K562 (cell line): ENCODE measurements around the gene GCA. TPM values are rescaled to one million over a fixed set of nuclear protein-coding genes. Genes with fewer than 3 reads are reported as not detected.

Experiments used
- ATAC-seq: fragments of 200-7000 bp; cut with Tn5 transposase; 3 replicates; pipeline ENCODE4 v1.9.1; 2020; ENCODE audit warnings: moderate library complexity
- BruUV-seq: library from RNA; stranded (reverse); fragments of 400-500 nt; replicated peaks from 2 replicates; lab custom pipeline; 2021; lab: Mats Ljungman, UMichigan
- CTCF ChIA-PET: fragments of 300-600 bp; formaldehyde crosslinking; extraction: SDS; loops from one replicate; lab custom pipeline; 2021; ENCODE audit warnings: low intra/inter-chr PET ratio; lab: Yijun Ruan, JAX
- POLR2A ChIA-PET: fragments of 300-600, 350-650 bp; sonication (Branson Sonifier 250); formaldehyde crosslinking; extraction: SDS; loops from one replicate; lab custom pipeline; 2021; ENCODE audit warnings: antibody characterized with exemption, inconsistent platforms; lab: Yijun Ruan, JAX
- DNase-seq, 4 experiments: peaks; one replicate each; pipeline versions ENCODE4 v3.0.0 to v3.0.0-alpha.2; 2011 to 2018; ENCODE audit warnings: low spot score in 3 of 4, mixed read lengths in 3 of 4; ENCODE audit errors: extremely low read depth in 1 of 4
- FAIRE-seq: peaks from 2 replicates; lab custom pipeline; 2011; peaks lifted over from hg19 to GRCh38; lab: Jason Lieb, UNC
- H2AFZ ChIP-seq: 2 replicates; pipeline ENCODE4 v1.6.0; 2011; ENCODE audit warnings: low read depth, low read length, control low read depth, inconsistent platforms
- H3K27ac ChIP-seq: fragments of 200-600 bp; 3 replicates; pipeline ENCODE4 v1.8.0; 2011; ENCODE audit warnings: low read depth, mild to moderate bottlenecking, control low read depth, inconsistent platforms, low read length, moderate library complexity, mixed read lengths; ENCODE audit errors: extremely low read depth
- H3K27me3 ChIP-seq, 2 experiments: fragments of 300-600 bp in 1 of 2; 2 replicates in 1 of 2; 3 replicates in 1 of 2; pipeline versions ENCODE4 v1.6.0 to v1.8.0; 2011; ENCODE audit warnings: inconsistent platforms in 2 of 2, low read length in 2 of 2, mild to moderate bottlenecking in 1 of 2, mixed read lengths in 1 of 2, moderate library complexity in 1 of 2; ENCODE audit not compliant: control insufficient read depth in 2 of 2, insufficient read depth in 2 of 2
- H3K36me3 ChIP-seq: fragments of 300-600 bp; 3 replicates; pipeline ENCODE4 v1.8.0; 2011; ENCODE audit warnings: mild to moderate bottlenecking, low read length, inconsistent platforms; ENCODE audit not compliant: control insufficient read depth, insufficient read depth
- H3K4me1 ChIP-seq, 2 experiments: fragments of 200-600 bp in 1 of 2; replicated peaks in 1 of 2; 2 replicates in 1 of 2; 3 replicates in 1 of 2; pipeline versions ENCODE4 v1.5.1 to v1.8.0; 2011; ENCODE audit warnings: inconsistent platforms in 2 of 2, low read length in 2 of 2, mild to moderate bottlenecking in 1 of 2, mixed read lengths in 1 of 2, moderate library complexity in 1 of 2; ENCODE audit not compliant: control insufficient read depth in 2 of 2, insufficient read depth in 2 of 2
- H3K4me2 ChIP-seq: 2 replicates; pipeline ENCODE4 v1.6.1; 2011; ENCODE audit warnings: low read length, control low read depth, inconsistent platforms, mixed read lengths; ENCODE audit not compliant: insufficient read depth
- H3K4me3 ChIP-seq: fragments of 200-600 bp; sonication (generic), shearing (Covaris generic); 2 replicates; pipeline ENCODE4 v1.5.1; 2016; ENCODE audit warnings: control low read depth, inconsistent platforms
- H3K79me2 ChIP-seq: fragments of 200-600 bp; 3 replicates; pipeline ENCODE4 v1.8.0; 2011; ENCODE audit warnings: low read length, inconsistent platforms; ENCODE audit not compliant: control insufficient read depth, insufficient read depth
- H3K9ac ChIP-seq, 2 experiments: 2 replicates each; pipeline versions ENCODE4 v1.6.0 to v1.6.1; 2011; ENCODE audit warnings: low read depth in 2 of 2, low read length in 2 of 2, control low read depth in 1 of 2, inconsistent platforms in 1 of 2, mild to moderate bottlenecking in 1 of 2, mixed read lengths in 1 of 2; ENCODE audit not compliant: insufficient read depth in 1 of 2
- H3K9me1 ChIP-seq: one replicate; pipeline ENCODE4 v1.6.0; 2011; ENCODE audit warnings: inconsistent platforms, mild to moderate bottlenecking, low read length, moderate library complexity; ENCODE audit not compliant: control insufficient read depth, insufficient read depth
- H3K9me3 ChIP-seq: replicated peaks from 2 replicates; pipeline ENCODE4 v1.5.1; 2011; ENCODE audit warnings: low read depth, low read length, inconsistent platforms; ENCODE audit not compliant: control insufficient read depth, insufficient read depth
- H4K20me1 ChIP-seq: replicated peaks from 2 replicates; pipeline ENCODE4 v1.6.1; 2011; ENCODE audit warnings: low read length, inconsistent platforms, mixed read lengths; ENCODE audit not compliant: control insufficient read depth, insufficient read depth
- CAMTA2 ChIP-seq: fragments of 250-450 bp; sonication (Bioruptor Pico); conservative IDR thresholded peaks from 2 replicates; pipeline ENCODE4 v1.5.1; 2022
- HNRNPK ChIP-seq: fragments of 200-400 bp; formaldehyde crosslinking; IDR thresholded peaks from one replicate; pipeline ENCODE4 v1.6.1; 2018; ENCODE audit warnings: mild to moderate bottlenecking, low read depth, low read length; ENCODE audit not compliant: poor library complexity, severe bottlenecking
- MXI1 ChIP-seq: IDR thresholded peaks from 2 replicates; pipeline ENCODE4 v1.6.1; 2011; ENCODE audit warnings: low read depth, mild to moderate bottlenecking, improper control_type of control experiment, low read length
- NKRF ChIP-seq: fragments of 450-650 bp; IDR thresholded peaks from 2 replicates; pipeline ENCODE4 v1.6.1; 2016; ENCODE audit warnings: borderline replicate concordance
- SMC3 ChIP-seq: conservative IDR thresholded peaks from 2 replicates; pipeline ENCODE4 v1.6.1; 2011; ENCODE audit warnings: low read depth, low read length, improper control_type of control experiment; ENCODE audit not compliant: insufficient read depth
- SRSF1 ChIP-seq: fragments of 200-400 bp; formaldehyde crosslinking; IDR thresholded peaks from 2 replicates; pipeline ENCODE4 v1.6.1; 2017; ENCODE audit warnings: mild to moderate bottlenecking, low read depth, low read length, moderate library complexity
- TAF7 ChIP-seq: fragments of 450-650 bp; IDR thresholded peaks from 2 replicates; pipeline ENCODE4 v1.6.1; 2016; ENCODE audit warnings: missing genetic modification characterization, missing compliant biosample characterization
- TEAD2 ChIP-seq: fragments of 450-650 bp; IDR thresholded peaks from 2 replicates; pipeline ENCODE4 v1.6.1; 2016; ENCODE audit warnings: missing genetic modification characterization, control low read depth, missing compliant biosample characterization
- ZNF316 ChIP-seq: fragments of 450-650 bp; IDR thresholded peaks from 2 replicates; pipeline ENCODE4 v1.6.1; 2016
- ZNF431 ChIP-seq: sonication (generic); formaldehyde crosslinking; IDR thresholded peaks from 2 replicates; pipeline ENCODE4 v1.8.0; 2022; ENCODE audit warnings: mild to moderate bottlenecking, missing genetic modification reagents
- WGBS: fragments of 100-300 bp; shearing (Covaris generic); methylation state at CpG from one replicate; pipeline ENCODE4 v1.1.6; 2016; ENCODE audit warnings: low coverage, mixed read lengths; ENCODE audit not compliant: insufficient coverage; ENCODE audit errors: missing lambda C conversion rate; 5-methylcytosine and 5-hydroxymethylcytosine counted together
- in situ Hi-C: fragments of 300-500 bp; cut with MboI; formaldehyde crosslinking; loops from 4 replicates; pipeline ENCODE4 v1.15.0; 2018; ENCODE audit warnings: inconsistent platforms, mixed read lengths
- intact Hi-C: fragments of 100-400 bp; cut with micrococcal nuclease; formaldehyde crosslinking; loops from 2 replicates; pipeline ENCODE4 v1.14.2; 2022
- polyA plus RNA-seq, 8 experiments: library from polyadenylated mRNA; depleted of rRNA in 4 of 8; stranded (reverse) in 5 of 8; unstranded in 3 of 8; fragments of >200 nt; fragmentation: Nextera tagmentation in 2 of 8; fragmentation: Illumina TruSeq in 1 of 8; extraction: Ambion mirVana in 2 of 8; extraction: Trizol in 1 of 8; gene quantifications; 2 replicates each; pipeline versions ENCODE4 v1.2.1 to v1.2.3, GENCODE V29; 2011 to 2014; ENCODE audit warnings: inconsistent platforms in 1 of 8, missing spikeins in 1 of 8
- total RNA-seq, 7 experiments: library from RNA; depleted of rRNA in 6 of 7; stranded (reverse); fragments of >200 nt in 6 of 7; fragmentation: Illumina TruSeq in 2 of 7; extraction: Trizol in 2 of 7; gene quantifications; 2 replicates each; pipeline versions ENCODE4 v1.2.1 to v1.2.3, GENCODE V29; 2011 to 2021; ENCODE audit warnings: low replicate concordance in 1 of 7

The GCA gene
- total and polyA plus RNA-seq, 9 of the 15 experiments (the other 6 are each of a cell fraction or from before 2014, with no cell fraction given) = 0.24 to 0.79 (median 0.41) TPM; not detected in 1

DNA sequence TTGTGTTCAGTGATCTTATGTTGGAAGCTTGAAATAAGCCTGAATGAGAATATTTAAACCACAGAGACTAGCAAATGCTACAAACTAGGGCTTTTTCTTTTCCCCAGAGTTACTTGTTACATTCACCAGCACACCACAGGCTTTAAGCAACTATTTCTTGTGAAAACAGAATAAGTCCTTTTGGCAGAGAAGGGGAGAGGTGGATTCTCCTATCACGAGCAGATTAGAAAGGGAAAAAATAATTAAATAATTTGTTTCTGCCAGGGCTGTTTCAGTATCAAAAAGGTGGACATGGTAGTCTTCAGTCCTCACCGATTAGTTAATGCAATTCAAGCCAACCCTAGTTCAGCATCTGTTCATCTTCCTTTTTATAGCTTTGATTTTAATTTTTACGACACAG lies 38.0 kb upstream of the GCA start:
- no peaks in the 10 kb centered on the region for H3K36me3 ChIP-seq

More for the DNA sequence above, 38.0 kb upstream of the GCA start:
- FAIRE-seq (no peak), DNase-seq (no peak), ATAC-seq (no peak)
- in situ Hi-C loops (loop anchor here (25.0 kb wide), 1 partner anchor 1044 kb away; no protein-coding TSS in a partner anchor), intact Hi-C loops (no loop called here)
- Histone ChIP-seq H3K4me2 (no peak overlapping the region), H3K9ac (no peak overlapping the region), H3K27me3 (no peaks in the 10 kb centered on the region), H3K27ac (no peak overlapping the region), H3K4me1 (no peaks in the 10 kb centered on the region), H3K9me1 (no peaks in the 10 kb centered on the region), H3K4me3 (no peak overlapping the region), H3K79me2 (no peaks in the 10 kb centered on the region), H4K20me1 (no peaks in the 10 kb centered on the region), H3K9me3 (no peaks in the 10 kb centered on the region), H2AFZ (no peak overlapping the region)
- BruUV-seq = no TSS peak
- WGBS = 1% methylated on average over 3 of the region's 3 CpGs
- ChIA-PET POLR2A (no interaction called here), CTCF (no interaction called here)
- no peak for TF ChIP-seq SMC3
- TF ChIP-seq TAF7 (tag) = no peak
- no peak for TF ChIP-seq CAMTA2 (CRISPR knock-in tag)
- no peak for TF ChIP-seq SRSF1
- TF ChIP-seq ZNF316 = no peak
- no peak for TF ChIP-seq TEAD2 (tag)
- no peak for TF ChIP-seq HNRNPK
- TF ChIP-seq MXI1 = no peak
- TF ChIP-seq ZNF431 (CRISPR knock-in tag) = no peak
- TF ChIP-seq NKRF = no peak
